NCI-H774 (cell line): Measurements from ENCODE around the gene NAGK.

Experiments
- DNase-seq: peaks from one replicate; lab custom pipeline; 2025; lab: John Stamatoyannopoulos, UW

The NAGK gene

DNA sequence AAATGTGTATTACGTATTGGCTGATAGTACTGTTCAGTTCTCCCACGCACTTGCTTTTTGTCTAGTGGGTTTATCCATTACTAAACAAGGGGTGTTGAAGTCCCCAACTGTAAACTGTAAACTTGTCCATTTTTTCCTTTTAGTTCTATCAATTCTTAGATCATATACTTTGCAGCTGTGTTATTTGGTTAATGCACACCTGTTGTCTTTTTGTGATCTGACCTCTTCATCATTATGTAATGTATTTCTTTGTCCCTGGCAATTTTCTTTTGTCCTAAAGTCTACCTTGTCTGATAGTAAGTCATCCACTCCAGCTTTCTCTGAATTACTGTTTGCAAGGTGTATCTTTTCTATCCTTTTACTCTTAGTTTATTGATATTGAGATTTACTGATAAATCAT is 39.6 kb downstream of the NAGK start:
- no peak for DNase-seq

DNA sequence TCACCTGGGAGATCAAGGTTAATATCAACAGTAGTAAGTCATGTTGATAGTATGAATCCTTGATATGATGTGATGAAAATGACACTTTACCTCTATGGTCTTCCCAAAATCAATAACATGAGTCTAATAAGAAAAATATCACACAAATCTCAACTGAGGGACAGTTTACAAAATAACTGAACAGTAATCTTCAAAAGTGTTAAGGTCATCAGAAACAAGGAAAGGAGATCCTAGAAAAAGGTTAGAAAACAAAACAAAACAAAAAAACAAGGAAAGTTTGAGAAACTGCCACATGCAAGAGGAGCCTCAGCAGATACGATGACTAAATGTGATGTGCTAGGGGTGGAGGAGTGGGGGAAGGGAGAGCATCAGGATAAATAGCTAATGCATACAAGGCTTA is 45.4 kb downstream of the NAGK start:
- DNase-seq = no peak

DNA sequence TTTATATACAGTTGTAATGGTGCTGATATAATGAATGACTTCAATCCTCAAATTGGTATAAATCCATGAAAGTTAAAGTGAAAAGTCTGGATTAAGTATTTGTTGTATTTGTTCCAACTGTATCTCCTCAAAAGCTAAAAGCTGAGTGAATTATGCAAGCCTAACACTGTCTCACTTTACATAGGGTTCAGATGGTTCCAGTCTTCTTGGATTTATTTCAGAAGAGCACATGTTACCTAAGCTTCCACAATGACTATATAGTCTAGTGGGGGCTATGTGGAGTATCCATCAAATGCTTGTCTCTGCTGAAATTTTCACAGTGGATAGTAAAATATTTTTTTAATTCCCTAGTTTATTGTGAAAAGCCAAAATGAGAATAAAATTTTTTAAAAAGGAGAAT is 48.6 kb downstream of the NAGK start:
- DNase-seq = no peak

GRCh38 chr2:71120195-71120594 is 51.7 kb downstream of the NAGK start:
- DNase-seq = no peak

GRCh38 chr2:71121479-71121878 is 53.0 kb downstream of the NAGK start:
- DNase-seq = no peak

GRCh38 chr2:71122387-71123298 is 54.2 kb downstream of the NAGK start:
- DNase-seq = no peak

DNA sequence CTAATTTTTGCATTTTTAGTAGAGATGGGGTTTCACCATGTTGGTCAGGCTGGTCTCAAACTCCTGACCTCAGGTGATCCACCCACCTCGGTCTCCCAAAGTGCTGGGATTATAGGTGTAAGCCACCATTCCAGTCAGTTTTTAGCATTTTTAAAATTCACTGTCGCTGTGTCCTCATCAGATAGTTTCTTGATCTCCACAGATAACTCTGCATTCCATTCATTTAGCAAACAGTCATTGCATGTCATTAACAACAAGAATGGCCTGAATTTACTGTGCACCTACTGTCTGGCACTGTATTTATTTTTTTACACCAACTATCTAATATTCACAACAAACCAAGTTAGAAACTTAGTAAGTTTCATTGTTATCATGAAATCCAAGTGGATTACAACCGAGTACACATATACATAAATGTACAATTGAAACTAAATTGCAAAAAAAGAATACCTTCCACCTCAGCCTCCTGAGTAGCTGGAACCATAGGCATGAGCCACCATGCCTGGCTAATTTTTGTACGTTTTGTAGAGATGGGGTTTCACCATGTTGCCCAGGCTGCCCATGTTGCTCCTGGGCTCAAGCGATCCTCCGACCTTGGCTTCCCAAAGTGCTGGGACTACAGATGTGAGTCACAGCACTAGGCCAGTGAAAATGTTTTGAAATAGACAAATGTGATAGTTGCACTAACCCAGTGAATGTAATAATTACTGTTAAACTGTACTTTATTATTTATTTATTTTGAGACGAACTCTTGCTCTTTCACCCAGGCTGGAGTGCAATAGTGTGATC is 57.3 kb downstream of the NAGK start:
- DNase-seq = no peak

DNA sequence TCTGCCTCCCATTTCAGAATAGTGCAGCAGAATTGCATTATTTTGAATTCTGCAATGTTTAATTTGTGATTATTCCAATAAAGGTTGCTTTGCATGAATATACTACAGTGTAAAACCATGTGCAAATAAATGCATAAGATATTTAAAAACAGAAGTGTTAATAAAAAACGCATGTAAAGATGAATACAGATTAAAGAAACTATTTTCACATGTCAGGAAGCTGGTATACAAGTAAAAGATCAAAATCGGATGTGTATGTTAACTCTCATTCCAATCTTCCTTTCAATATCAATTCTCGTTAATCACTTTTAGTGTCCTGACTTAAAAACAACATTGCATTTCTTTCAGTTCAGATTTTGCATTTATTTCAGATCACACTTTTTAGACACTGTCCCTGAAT is 58.5 kb downstream of the NAGK start:
- no peak for DNase-seq
